Fibroblast of pulmonary artery (primary cell): ENCODE results near the gene ZDHHC7.
"Not testable (repeated sequence)": the region's sequence is repeated elsewhere in the genome, so short reads cannot be mapped to it uniquely, and the experiment has no call there.

Experiments used
- DNase-seq: peaks from one replicate; pipeline ENCODE4 v3.0.0-alpha.2; 2010; ENCODE audit warnings: low read depth
- H3K4me3 ChIP-seq: replicated peaks from 2 replicates; pipeline ENCODE4 v1.5.1; 2011; ENCODE audit warnings: low read depth, mild to moderate bottlenecking, control low read depth, low read length, moderate library complexity
- TF ChIP-seq, protein P1 (sequence below): IDR thresholded peaks from 2 replicates; pipeline ENCODE4 v1.5.1; 2011; ENCODE audit warnings: mild to moderate bottlenecking, control low read depth, low read length, inconsistent platforms; ENCODE audit errors: missing control alignments

The ZDHHC7 gene

DNA sequence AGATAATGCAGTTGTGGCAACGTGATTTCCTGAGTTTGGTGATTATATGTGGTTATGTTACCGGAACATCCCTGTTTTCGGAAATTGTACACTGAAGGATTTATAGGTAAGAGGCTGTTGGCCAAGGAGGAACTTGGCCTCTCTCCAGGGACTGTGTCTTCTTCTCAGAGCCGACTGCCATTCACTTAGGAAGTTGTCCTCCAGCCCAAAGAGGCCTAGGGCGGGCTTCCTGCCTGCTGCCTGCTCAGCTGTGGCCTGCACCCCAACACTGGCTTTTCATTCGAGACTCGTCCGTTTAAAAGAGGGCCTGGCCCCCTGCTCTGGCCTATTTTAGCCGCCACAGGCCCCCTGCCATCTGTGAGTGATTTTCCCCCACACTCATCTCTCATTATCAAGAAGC, 64.3 kb downstream of the ZDHHC7 start:
- TF ChIP-seq, protein P1, sequence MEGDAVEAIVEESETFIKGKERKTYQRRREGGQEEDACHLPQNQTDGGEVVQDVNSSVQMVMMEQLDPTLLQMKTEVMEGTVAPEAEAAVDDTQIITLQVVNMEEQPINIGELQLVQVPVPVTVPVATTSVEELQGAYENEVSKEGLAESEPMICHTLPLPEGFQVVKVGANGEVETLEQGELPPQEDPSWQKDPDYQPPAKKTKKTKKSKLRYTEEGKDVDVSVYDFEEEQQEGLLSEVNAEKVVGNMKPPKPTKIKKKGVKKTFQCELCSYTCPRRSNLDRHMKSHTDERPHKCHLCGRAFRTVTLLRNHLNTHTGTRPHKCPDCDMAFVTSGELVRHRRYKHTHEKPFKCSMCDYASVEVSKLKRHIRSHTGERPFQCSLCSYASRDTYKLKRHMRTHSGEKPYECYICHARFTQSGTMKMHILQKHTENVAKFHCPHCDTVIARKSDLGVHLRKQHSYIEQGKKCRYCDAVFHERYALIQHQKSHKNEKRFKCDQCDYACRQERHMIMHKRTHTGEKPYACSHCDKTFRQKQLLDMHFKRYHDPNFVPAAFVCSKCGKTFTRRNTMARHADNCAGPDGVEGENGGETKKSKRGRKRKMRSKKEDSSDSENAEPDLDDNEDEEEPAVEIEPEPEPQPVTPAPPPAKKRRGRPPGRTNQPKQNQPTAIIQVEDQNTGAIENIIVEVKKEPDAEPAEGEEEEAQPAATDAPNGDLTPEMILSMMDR = no peak
- DNase-seq = no peak
- H3K4me3 ChIP-seq = no peak overlapping the region

GRCh38 chr16:84943620-84944019, 67.7 kb downstream of the ZDHHC7 start:
- TF ChIP-seq, protein P1 = no peak
- DNase-seq = no peak
- no peak overlapping the region for H3K4me3 ChIP-seq

- no peak for DNase-seq
- TF ChIP-seq, protein P1 = no peak
- H3K4me3 ChIP-seq = no peak overlapping the region
Measured at GRCh38 chr16:84942786-84943185, 68.5 kb downstream of the ZDHHC7 start.

DNA sequence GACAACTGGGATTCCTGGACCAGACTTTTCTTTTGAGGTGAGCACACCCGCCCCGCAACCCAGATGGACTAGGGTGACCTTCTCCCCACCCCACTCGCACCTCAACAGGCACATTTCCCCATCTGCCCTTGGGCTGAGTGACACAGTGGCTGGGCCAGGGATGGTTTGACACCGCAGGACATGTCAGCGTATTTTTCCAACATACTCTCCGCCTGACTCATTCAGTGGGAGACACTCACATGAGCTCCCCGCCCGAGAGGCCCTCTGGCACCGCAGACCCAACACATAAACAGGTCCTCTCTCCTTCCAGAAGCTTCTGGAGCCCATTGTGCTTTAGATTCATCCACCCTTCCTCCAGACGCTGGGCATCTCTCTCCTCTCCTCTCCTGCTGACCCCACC, 69.4 kb downstream of the ZDHHC7 start:
- no peak overlapping the region for H3K4me3 ChIP-seq
- TF ChIP-seq, protein P1 = no peak
- no peak for DNase-seq

DNA sequence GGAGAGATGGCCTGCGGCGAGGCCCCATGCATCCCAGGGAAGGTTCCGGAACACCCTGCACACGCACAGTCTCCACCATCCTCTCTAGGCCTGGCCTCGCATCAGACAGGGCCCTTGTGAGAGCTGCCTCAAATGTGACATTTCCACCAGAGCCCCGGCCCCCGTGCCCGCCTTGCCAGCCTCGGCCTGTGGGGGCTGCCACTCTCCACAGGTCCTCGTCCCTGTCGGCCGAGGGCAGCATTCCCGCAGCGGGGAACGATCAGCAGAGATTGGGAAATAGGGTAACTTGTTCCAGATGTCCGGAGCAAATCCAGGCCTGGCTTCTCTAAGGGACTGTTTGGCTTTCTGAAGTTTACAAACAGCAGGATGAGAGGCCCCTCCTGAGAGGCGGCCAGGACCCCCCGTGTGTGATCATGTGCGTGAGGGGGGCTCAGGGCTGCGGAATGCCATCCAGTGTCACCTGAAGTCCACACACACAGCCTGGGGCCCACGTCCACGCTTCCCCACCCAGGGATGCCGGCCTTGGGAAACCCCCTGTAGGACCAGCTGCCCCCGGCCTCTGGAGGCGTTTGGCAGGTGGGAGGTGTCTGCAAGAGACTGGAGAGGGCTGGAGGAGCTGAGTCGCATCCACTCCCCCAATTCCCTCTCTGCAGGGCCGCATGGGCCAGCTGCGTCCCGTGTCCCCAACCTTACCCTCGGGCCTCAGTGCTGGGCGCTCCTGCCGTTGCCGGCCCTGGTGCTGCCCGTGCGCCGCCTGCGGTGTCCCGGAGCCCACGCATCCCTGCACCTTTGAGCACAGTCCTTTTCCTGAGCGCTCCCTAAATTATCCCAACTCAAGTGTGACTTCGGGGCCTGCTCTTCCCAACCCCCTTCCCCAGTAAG, 70.4 kb downstream of the ZDHHC7 start:
- H3K4me3 ChIP-seq = no peak overlapping the region
- TF ChIP-seq, protein P1 = no peak

DNA sequence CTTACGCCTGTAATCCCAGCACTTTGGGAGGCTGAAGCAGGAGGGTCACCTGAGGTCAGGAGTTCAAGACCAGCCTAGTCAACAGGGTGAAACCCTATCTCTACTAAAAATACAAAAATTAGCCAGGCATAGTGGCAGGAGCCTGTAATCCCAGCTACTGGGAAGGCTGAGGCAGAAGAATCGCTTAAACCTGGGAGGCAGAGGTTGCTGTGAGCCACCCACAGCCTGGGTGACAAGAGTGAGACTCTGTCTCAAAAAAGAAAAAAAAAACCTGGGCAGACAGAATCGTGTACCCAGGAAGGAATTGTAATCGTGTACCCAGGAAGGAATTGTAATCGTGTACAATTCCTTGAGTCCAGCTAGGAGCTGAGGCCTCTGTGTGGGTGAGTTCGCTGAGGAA, 72.7 kb downstream of the ZDHHC7 start:
- not testable (repeated sequence) for H3K4me3 ChIP-seq, DNase-seq

More for the DNA sequence above, 70.4 kb downstream of the ZDHHC7 start:
- DNase-seq = no peak

- TF ChIP-seq, protein P1 = no peak
- DNase-seq = no peak
- H3K4me3 ChIP-seq = no peak overlapping the region
Measured at GRCh38 chr16:84937196-84938005, 73.9 kb downstream of the ZDHHC7 start.
